ENCODE data around the gene ZNF747. TPM values are rescaled to one million over a fixed set of nuclear protein-coding genes. Genes with fewer than 3 reads are reported as not detected.
A peak's percentile ranks its signal among the peaks of the same experiment; 100 is the strongest.

The ZNF747 gene
- total RNA-seq, 1 donor from 2014 or later: 21.6 TPM

DNA sequence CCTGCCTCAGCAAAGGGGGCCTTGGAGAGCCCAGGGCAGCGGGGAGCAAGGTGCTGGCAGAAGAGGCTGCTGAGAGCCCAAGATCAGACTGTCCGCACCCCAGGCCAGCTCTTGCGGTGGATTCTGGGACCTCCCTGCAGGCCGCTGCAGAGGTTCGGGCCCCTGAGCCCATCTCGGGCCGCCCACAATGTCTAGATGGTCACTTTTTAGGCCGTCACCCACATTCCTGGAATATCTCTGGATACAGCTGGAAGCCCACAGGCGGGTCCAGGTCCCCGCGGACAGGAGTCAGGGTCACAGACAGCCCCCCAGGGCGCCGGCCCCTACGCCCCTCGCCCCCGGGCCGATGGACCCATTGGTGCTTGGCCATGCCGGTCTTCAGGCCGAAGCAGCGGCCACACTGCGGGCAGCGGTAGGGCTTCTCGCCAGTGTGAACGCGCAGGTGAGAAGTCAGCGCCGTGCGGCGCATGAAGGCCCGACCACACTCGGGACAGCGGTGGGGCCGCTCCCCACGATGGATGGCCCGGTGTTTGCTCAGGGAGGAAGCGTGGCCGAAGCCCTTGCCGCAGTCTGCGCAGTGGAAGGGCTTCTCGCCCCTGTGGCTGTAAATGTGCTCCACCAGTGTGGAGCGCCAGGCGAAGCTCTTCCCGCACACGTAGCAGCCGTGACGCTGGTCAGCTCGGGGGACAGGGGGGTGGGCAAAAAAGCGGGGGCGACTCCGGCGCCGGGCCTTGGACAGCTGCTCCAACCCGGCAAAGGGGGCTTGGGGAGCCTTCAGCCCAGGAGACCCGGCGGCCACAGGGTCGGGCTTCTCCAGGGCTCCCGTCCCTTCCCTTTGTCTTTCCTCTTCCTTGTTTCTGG lies 2.1 kb downstream of the ZNF747 start:
- no peak overlapping the region for H3K4me3 Mint-ChIP-seq
- H3K36me3 Mint-ChIP-seq (ENCODE audit: low read depth): peaks cover 35% of the 10 kb centered on the region
- H3K27ac Mint-ChIP-seq: no peak overlapping the region
- DNase-seq (no peak), ATAC-seq (ENCODE audit: low read depth) (no peak)
- TF ChIP-seq, protein P1, sequence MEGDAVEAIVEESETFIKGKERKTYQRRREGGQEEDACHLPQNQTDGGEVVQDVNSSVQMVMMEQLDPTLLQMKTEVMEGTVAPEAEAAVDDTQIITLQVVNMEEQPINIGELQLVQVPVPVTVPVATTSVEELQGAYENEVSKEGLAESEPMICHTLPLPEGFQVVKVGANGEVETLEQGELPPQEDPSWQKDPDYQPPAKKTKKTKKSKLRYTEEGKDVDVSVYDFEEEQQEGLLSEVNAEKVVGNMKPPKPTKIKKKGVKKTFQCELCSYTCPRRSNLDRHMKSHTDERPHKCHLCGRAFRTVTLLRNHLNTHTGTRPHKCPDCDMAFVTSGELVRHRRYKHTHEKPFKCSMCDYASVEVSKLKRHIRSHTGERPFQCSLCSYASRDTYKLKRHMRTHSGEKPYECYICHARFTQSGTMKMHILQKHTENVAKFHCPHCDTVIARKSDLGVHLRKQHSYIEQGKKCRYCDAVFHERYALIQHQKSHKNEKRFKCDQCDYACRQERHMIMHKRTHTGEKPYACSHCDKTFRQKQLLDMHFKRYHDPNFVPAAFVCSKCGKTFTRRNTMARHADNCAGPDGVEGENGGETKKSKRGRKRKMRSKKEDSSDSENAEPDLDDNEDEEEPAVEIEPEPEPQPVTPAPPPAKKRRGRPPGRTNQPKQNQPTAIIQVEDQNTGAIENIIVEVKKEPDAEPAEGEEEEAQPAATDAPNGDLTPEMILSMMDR (IDR thresholded peaks at IDR 0.05): no peak
- CTCF ChIA-PET: no interaction called here
- no peaks in the 10 kb centered on the region for H3K27me3 Mint-ChIP-seq
- intact Hi-C loops (cut with micrococcal nuclease): no loop called here
- H3K4me1 Mint-ChIP-seq: peaks cover 36% of the 10 kb centered on the region
- no peaks in the 10 kb centered on the region for H3K9me3 Mint-ChIP-seq
- POLR2A ChIA-PET: interaction anchor here (0.6 to 1.6 kb wide), 5 partner anchors 25 to 121 kb away, joined by 3 to 6 read pairs (median 4); partner anchors contain the start of gene ZNF764

DNA sequence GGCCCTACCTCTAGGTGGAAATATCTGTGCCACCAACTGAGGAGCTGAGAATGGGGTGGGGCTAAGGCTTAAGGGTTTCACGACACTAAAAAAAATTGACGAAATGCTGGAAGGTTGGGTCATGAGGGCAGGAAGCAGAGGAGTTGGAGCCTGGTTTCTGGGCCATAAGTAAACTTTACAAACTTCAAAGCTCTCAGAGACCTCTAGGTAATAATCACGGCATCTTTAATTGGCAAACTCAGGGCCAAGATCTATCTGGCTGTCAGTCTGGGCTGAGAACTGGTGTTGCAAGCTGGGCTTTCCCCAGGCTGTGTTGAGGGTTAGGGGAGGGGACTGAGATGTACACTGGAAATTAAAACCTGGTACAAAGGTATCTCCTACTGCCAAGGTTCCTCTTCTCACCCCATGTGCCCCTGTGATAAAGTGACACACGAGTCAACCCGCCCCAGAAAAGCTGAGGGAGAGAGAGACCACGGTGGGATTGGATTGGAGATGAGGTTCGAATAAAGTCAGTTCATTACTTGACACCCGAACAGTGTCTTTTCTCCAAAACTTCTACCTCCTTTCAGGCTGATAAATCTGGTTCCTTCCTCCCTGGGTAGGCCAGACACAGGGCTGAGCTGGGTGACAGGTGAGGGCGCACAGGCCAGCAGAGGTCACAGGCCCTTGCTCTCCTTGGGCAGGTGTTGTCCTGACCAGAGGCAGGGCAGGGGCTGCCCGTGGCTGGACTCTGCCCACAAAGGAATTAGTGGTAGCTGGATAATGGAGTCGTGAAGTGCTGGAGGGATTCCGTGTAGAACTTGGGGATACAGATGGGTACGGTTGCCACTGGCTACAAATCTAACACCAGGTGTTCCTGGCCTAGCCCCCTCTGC lies 4.3 kb downstream of the ZNF747 start:
- no peak overlapping the region for H3K27ac Mint-ChIP-seq
- peaks cover 32% of the 10 kb centered on the region for H3K36me3 Mint-ChIP-seq (ENCODE audit: low read depth)
- no peak for ATAC-seq (ENCODE audit: low read depth)
- intact Hi-C loops (cut with micrococcal nuclease): no loop called here
- H3K27me3 Mint-ChIP-seq: no peaks in the 10 kb centered on the region
- peaks cover 32% of the 10 kb centered on the region for H3K4me1 Mint-ChIP-seq
- no peaks in the 10 kb centered on the region for H3K9me3 Mint-ChIP-seq
- no peak for DNase-seq
- CTCF ChIA-PET: interaction anchor here (1.3 to 2.3 kb wide), 2 partner anchors 81 to 101 kb away, joined by 3 to 9 read pairs; partner anchors contain the start of gene DCTPP1
- H3K4me3 Mint-ChIP-seq: no peak overlapping the region
- TF ChIP-seq, protein P1 (IDR thresholded peaks at IDR 0.05): no peak
- POLR2A ChIA-PET: interaction anchor here (0.6 to 1.9 kb wide), 7 partner anchors 27 to 77 kb away, joined by 4 to 14 read pairs (median 5); partner anchors contain the start of genes ITGAL and ZNF764

DNA sequence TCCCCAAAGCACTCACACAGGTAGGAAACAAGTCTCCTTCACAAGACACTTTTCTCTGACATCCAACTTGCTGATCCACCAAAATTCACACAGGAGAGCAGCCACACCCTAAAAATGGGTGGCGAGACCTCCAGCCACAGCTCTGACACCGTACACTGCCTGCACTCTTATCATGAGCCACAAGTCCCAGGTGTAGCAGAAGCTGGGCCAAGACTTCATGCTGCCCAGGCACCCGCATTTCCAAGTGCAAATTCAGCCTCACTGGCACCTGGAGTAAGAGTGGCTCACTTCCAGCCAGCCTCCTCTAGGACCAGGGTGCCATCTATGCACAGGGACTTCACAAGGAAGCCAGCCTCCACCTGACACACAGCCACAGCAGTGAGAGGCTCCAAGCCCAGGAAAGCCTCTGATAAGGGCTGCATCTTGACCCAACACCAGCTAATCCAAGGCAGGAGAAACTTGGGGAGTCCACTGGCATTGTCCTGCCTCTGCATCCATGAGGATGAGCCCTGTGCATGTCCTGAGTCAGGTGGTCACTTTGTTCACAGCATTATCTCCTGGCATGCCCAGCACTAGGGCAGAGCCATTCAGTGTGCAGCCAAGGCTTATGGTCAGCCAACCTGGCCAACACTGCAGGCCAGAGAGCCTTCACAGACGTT lies 5.7 kb downstream of the ZNF747 start:
- Mint-ChIP-seq H3K9me3 (no peaks in the 10 kb centered on the region), H3K27me3 (no peaks in the 10 kb centered on the region), H3K4me3 (no peak overlapping the region), H3K27ac (peak overlapping the region; percentile 99), H3K4me1 (peaks cover 29% of the 10 kb centered on the region), H3K36me3 (ENCODE audit: low read depth) (peaks cover 34% of the 10 kb centered on the region)
- ATAC-seq (ENCODE audit: low read depth) (no peak), DNase-seq (no peak)
- TF ChIP-seq, protein P1 (IDR thresholded peaks at IDR 0.05): no peak
- intact Hi-C loops (cut with micrococcal nuclease): loop anchor here (5.0 kb wide), 3 partner anchors 192 to 437 kb away; partner anchors contain the start of genes FBXL19 and TBX6
- CTCF ChIA-PET: interaction anchor here (1.1 to 2.3 kb wide), 4 partner anchors 70 to 99 kb away, joined by 3 to 9 read pairs (median 5); partner anchors contain the start of genes DCTPP1 and SEPHS2
- POLR2A ChIA-PET: interaction anchor here (0.5 to 5.6 kb wide), 14 partner anchors 29 to 121 kb away, joined by 3 to 42 read pairs (median 4); partner anchors contain the start of genes DCTPP1, PRR14 and ZNF764

DNA sequence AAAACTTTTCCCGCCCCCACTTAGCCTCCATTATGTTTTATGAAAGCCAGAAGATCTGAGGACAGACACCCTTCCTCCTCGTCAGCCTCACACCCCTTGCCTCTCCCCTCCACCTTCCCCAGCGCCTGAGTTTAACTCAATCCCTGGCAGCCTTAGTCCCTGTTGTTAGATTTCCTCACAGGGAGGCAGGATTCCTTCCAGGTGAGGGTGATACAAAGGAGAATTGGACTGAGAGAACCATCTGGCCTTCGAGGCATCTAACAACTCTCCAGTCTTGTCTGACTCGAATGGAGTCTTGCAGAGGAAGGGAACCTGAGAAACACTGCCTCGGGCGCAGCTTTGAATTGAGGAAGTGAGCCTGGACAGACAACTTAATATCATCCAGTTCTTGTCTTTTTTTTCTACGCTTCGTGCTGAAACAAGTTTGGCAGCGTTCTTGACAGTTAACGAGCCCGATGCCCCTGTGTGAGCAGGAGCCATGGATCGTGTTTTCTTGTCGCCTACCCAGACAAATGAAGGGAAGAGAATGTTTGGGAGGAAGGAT lies 7.0 kb downstream of the ZNF747 start:
- intact Hi-C loops (cut with micrococcal nuclease): loop anchor here (1.0 to 5.0 kb wide), 16 partner anchors 8 to 547 kb away; partner anchors contain the start of genes DCTPP1, FBRS, FBXL19 and PRR14
- POLR2A ChIA-PET: interaction anchor here (0.5 to 5.6 kb wide), 40 partner anchors 8 to 546 kb away, joined by 3 to 42 read pairs (median 6); partner anchors contain the start of genes CORO1A, DCTPP1, ITGAL and PRR14
- no peaks in the 10 kb centered on the region for H3K9me3 Mint-ChIP-seq

More for the DNA sequence above, 7.0 kb downstream of the ZNF747 start:
- Mint-ChIP-seq H3K36me3 (ENCODE audit: low read depth) (peaks cover 29% of the 10 kb centered on the region), H3K4me1 (peaks cover 21% of the 10 kb centered on the region), H3K27me3 (no peaks in the 10 kb centered on the region), H3K27ac (peak overlapping the region; percentile 99), H3K4me3 (peak overlapping the region; percentile 89)
- CTCF ChIA-PET: interaction anchor here (0.9 to 2.3 kb wide), 8 partner anchors 29 to 110 kb away, joined by 3 to 9 read pairs (median 4); partner anchors contain the start of genes DCTPP1, SEPHS2 and ZNF764
- ATAC-seq (ENCODE audit: low read depth): peak; percentile 37
- no peak for DNase-seq
- TF ChIP-seq, protein P1 (IDR thresholded peaks at IDR 0.05): no peak

Measured in activated B cell treated with CpG ODN at 0.5 μM for 24 hours (primary cell).